ENCODE results near the gene KCNK3.
"Not testable (repeated sequence)": the region's sequence is repeated elsewhere in the genome, so short reads cannot be mapped to it uniquely, and the experiment has no call there.

KCNK3 gene

DNA sequence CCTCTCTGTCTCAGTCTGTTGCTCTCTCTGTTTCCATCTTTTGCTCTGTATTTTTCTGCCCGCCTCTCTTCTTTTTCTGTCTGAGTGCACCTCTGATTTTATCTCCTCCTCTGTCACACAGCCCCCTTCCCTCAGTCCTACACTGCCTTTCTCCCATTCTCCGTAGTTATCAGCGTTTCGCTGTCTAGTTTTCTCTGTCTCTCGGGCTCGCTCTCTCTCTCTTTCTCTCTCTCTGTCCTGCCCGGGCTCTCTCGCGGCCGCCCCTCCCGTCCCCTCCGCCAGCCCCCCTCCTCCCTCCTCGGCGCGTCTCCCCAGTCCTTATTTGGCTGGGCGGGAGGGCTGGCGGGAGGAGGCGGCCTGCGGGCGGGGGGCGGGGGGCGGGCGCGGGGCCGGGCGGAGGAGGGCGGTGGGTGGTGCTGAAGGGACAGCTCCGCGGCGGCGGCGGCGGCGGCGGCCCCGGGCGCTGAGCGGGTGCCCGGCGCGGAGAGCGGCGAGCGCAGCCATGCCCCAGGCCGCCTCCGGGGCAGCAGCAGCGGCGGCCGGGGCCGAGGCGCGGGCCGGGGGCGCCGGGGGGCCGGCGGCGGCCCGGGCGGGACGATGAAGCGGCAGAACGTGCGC, at the start of gene KCNK3:
Gene KCNK3, plus strand, starts transcription at position 444 of the 618 bp plus-strand sequence. Its CDS starts 154 bp downstream, at position 598.
- DNase-seq (ENCODE audit: low read depth) = no peak

GRCh38 chr2:26644188-26644835, 48.2 kb upstream of the KCNK3 start:
- DNase-seq (ENCODE audit: low read depth) = no peak

GRCh38 chr2:26645762-26646161, 46.8 kb upstream of the KCNK3 start:
- no peak for DNase-seq (ENCODE audit: low read depth)

DNA sequence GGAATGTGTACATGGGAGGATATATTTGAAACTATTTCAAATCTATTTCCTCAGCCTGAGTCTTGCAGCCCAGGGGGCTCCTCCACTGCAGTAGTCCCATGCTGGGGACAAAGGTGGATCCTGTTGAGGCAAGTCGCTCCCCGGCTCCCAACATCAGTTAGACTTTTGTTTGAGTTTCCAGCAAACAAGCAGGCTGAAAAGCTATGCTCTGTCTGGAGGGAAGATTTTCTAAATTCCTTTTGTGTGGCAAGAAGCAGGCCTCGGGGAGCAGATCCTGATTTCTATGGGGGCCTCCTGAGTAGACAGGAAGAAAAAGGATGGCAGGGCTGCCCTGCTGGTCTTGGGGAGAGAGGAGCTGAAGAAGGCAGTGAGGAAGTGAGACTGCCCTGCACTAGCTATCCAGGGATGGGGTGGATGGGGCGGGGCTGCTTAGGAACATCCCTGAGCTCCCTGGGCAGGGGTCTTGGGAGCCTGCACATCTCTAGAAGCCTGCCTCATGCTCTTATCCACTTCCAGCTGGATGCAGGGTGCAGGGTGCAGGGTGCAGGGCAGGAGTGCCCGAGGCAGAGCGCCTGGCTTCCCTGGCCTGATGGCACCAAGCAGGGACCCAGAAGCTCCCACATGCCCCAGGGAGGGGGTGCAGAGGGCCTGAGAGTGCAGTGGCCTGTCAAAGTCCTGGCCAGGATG, 45.4 kb upstream of the KCNK3 start:
- no peak for DNase-seq (ENCODE audit: low read depth)

GRCh38 chr2:26647981-26648380, 44.5 kb upstream of the KCNK3 start:
- DNase-seq (ENCODE audit: low read depth) = no peak

DNA sequence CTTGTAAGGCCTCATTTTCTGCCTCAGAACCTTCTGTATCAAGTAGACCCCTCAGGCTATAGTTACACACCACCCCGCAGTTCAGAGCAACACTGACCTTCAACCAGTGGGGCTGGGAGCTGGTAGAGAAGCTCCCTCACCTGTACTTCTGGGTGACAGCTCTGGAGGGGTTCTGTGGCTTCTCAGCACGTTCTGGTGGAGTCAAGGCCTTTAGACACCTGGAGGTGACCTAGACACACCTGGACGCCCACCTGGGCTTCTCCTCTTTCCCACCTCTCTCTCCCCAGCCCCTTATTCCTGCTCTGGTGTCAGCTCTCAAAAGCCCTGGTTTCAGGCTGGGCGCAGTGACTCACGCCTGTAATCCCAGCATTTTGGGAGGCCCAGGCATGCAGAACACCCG, 44.0 kb upstream of the KCNK3 start:
- DNase-seq (ENCODE audit: low read depth) = no peak

DNA sequence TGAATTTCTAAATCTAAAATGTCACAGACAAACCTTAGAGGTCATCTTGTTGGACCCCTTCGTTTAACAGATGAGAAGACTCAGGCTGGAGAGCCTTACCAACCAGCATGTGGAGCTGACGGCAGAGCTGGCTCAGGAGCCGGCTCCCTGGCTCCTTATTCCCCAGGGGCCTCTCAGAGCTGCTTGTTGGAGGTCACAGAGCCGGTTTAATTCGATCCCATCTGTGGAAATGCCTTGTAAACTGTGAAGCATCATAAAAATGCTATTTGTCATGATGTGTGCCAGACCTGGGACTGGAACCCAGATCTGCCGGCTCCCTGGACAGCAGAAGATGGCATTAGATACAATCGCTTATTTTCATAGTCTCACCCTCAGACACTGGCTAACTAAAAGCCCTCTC, 43.2 kb upstream of the KCNK3 start:
- no peak for DNase-seq (ENCODE audit: low read depth)

- DNase-seq (ENCODE audit: low read depth) = no peak
Observed at GRCh38 chr2:26649992-26650712, 42.4 kb upstream of the KCNK3 start.

- DNase-seq (ENCODE audit: low read depth) = no peak
Observed at GRCh38 chr2:26650713-26651469, 41.6 kb upstream of the KCNK3 start.

GRCh38 chr2:26651470-26651771, 41.1 kb upstream of the KCNK3 start:
- no peak for DNase-seq (ENCODE audit: low read depth)

DNA sequence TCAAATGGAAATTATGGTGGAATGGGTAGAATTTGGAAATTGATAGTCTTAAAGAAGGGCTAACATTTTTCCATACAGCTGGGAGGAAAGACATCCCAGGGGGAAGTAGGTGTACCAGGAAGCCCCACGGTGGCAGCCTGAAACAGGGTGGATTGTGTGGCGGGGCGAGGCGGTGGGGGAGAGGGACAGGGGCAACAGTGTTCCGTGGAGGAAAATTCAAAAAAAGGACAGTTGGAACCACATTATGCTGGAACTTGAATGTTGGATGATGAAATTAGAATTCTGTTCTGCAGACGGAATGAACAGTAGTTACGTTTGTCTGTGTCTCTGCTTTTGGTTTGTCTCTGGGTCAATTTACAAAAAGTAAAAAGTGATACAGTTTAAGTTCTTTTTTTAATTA, 40.7 kb upstream of the KCNK3 start:
- DNase-seq (ENCODE audit: low read depth) = no peak

- no peak for DNase-seq (ENCODE audit: low read depth)
Observed at GRCh38 chr2:26652361-26653041, 40.0 kb upstream of the KCNK3 start.

- no peak for DNase-seq (ENCODE audit: low read depth)
Observed at GRCh38 chr2:26653207-26654060, 39.1 kb upstream of the KCNK3 start.

DNA sequence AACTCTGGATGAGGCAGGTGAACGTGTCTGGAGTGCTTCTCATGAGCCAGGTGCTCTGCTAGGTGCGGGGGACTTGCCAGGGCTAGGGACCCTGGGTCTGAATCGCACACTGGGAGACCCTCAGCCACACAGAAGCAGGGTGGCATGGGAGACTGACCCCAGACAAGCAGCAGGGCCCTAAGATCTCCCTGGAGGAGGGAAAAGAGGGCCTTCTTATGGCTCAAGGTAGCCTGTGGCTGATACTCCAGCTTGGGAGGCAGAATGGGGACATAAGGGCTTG, 38.5 kb upstream of the KCNK3 start:
- DNase-seq (ENCODE audit: low read depth) = no peak

DNA sequence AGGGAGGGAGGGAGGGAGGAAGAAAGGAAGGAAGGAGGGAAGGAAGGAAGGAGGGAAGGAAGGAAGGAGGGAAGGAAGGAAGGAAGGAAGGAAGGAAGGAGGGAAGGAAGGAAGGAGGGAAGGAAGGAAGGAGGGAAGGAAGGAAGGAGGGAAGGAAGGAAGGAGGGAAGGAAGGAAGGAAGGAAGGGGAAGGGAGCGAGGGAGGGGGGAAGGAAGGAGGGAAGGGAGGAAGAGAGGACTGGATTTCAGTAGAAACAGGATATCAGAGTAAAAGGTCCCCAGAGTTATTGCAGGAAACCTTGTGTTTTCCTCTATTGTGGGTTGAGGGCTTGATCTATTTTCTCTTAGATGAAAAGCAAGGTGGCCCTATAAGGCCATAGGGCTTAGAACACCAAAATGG, 37.4 kb upstream of the KCNK3 start:
- DNase-seq (ENCODE audit: low read depth) = not testable (repeated sequence)

- DNase-seq (ENCODE audit: low read depth) = no peak
Observed at GRCh38 chr2:26655611-26656195, 36.8 kb upstream of the KCNK3 start.

DNA sequence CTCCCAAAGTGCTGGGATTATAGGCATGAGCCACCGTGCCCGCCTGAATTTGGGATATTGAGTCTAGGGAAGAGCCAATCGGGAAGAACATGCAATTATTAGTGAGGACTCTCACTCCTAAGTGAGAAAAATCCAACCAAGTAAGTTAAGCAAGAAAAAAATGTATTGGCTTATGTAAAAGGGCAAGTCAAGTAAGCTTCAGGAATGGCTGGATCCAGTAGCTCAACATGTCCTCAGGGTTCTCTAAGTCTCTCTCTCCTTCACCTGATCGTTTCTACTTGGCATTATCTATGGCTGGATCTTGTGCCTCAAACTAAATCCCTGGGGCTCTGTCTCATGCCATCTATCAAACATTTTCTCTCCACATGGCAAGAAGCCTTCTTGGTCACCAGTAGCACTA, 35.3 kb upstream of the KCNK3 start:
- DNase-seq (ENCODE audit: low read depth) = no peak

- DNase-seq (ENCODE audit: low read depth) = no peak
Observed at GRCh38 chr2:26658691-26659346, 33.7 kb upstream of the KCNK3 start.

DNA sequence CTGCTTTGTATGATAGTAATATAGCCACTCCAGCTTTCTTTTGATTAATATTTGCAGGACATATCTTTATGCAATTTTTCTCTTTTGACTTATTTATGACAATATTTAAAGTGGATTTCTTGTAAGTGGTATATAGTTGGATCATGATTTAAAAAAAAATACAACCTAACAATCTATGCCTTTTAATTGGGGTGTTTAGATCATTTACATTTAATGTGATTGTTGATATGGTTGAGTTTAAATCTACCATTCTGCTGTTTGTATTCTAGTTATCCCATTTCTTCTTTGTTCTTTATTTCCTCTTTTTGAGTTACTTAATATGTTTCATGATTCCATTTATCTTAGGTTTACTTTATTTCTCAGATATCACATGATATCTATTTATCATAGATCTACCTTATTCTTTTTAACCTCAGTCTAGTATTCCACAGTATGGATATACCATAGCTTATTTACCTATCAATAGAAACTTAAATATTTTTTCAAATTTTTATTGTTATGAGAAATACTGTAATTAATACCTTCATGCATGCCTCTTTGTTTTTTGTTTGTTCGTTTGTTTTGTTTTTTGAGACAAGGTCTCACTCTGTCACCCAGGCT, 32.1 kb upstream of the KCNK3 start:
- DNase-seq (ENCODE audit: low read depth) = no peak

- not testable (repeated sequence) for DNase-seq (ENCODE audit: low read depth)
Observed at GRCh38 chr2:26665296-26665695, 27.2 kb upstream of the KCNK3 start.

All from activated gamma-delta T cell treated with anti-CD3 and anti-CD28 coated beads, Interleukin-2, amount 50 U/mL, for 16 hours (primary cell).